ENCODE results near the gene GIMAP4.

- TF ChIP-seq CTCF (IDR thresholded peaks at IDR 0.05) (no peak), POLR2A (IDR thresholded peaks at IDR 0.05) (no peak), EP300 (IDR thresholded peaks at IDR 0.05) (no peak), POLR2AphosphoS5 (IDR thresholded peaks at IDR 0.05) (no peak)
Measured at GRCh38 chr7:150564566-150564965, 2.6 kb upstream of the GIMAP4 start.
